OCI-LY7 (cell line): ENCODE results near the gene TOX3. TPM values are rescaled to one million over a fixed set of nuclear protein-coding genes. Genes with fewer than 3 reads are reported as not detected.

ENCODE experiments used
- BruUV-seq: library from RNA; stranded (reverse); fragments of 400-500 nt; replicated peaks from 2 replicates; lab custom pipeline; 2021; lab: Mats Ljungman, UMichigan
- CTCF ChIA-PET: fragments of 300-600 bp; sonication (Branson Sonifier 250); formaldehyde crosslinking; loops from one replicate; lab custom pipeline; 2022; ENCODE audit warnings: antibody characterized with exemption; ENCODE audit not compliant: unreplicated experiment; lab: Charles Lee
- POLR2A ChIA-PET: fragments of 300-600 bp; sonication (Branson Sonifier 250); formaldehyde crosslinking; loops from one replicate; lab custom pipeline; 2022; ENCODE audit warnings: antibody characterized with exemption; lab: Charles Lee
- DNase-seq: peaks from one replicate; pipeline ENCODE4 v3.0.0-alpha.2; 2015; ENCODE audit warnings: low spot score
- H2AFZ ChIP-seq: fragments of 200-600 bp; sonication (generic), shearing (Covaris generic); 2 replicates; pipeline ENCODE4 v1.6.1; 2014; ENCODE audit warnings: mild to moderate bottlenecking, antibody characterized with exemption, low read length, moderate library complexity
- H3K27ac ChIP-seq: fragments of 200-600 bp; sonication (generic); 2 replicates; pipeline ENCODE4 v1.5.1; 2014; ENCODE audit warnings: mixed run types, low read depth, mild to moderate bottlenecking, moderate library complexity, low read length, inconsistent platforms; ENCODE audit not compliant: poor library complexity, severe bottlenecking
- H3K36me3 ChIP-seq: fragments of 200-600 bp; sonication (generic); 2 replicates; pipeline ENCODE4 v1.6.1; 2014; ENCODE audit warnings: mild to moderate bottlenecking, antibody characterized with exemption, low read length, moderate library complexity, mixed read lengths; ENCODE audit not compliant: insufficient read depth
- H3K4me1 ChIP-seq: fragments of 200-600 bp; sonication (generic); 2 replicates; pipeline ENCODE4 v1.5.1; 2014; ENCODE audit warnings: mild to moderate bottlenecking, low read length; ENCODE audit not compliant: insufficient read depth, poor library complexity, severe bottlenecking
- H3K4me2 ChIP-seq: fragments of 200-600 bp; sonication (generic); 2 replicates; pipeline ENCODE4 v1.6.1; 2014; ENCODE audit warnings: mild to moderate bottlenecking, low read length
- H3K4me3 ChIP-seq: fragments of 200-600 bp; sonication (generic); 2 replicates; pipeline ENCODE4 v1.5.1; 2014; ENCODE audit warnings: mild to moderate bottlenecking, low read depth, low read length; ENCODE audit not compliant: poor library complexity, severe bottlenecking
- H3K79me2 ChIP-seq: fragments of 200-600 bp; sonication (generic); 2 replicates; pipeline ENCODE4 v1.6.1; 2016; ENCODE audit warnings: low read depth, mild to moderate bottlenecking, low read length, moderate library complexity, mixed read lengths; ENCODE audit not compliant: insufficient read depth
- H3K9me2 ChIP-seq: fragments of 200-600 bp; sonication (generic); 2 replicates; pipeline ENCODE4 v1.6.1; 2016; ENCODE audit warnings: mild to moderate bottlenecking, low read length, mixed read lengths; ENCODE audit not compliant: insufficient read depth
- H3K9me3 ChIP-seq: fragments of 200-600 bp; sonication (generic); 2 replicates; pipeline ENCODE4 v1.6.1; 2014; ENCODE audit warnings: mild to moderate bottlenecking, mixed run types, low read length, mixed read lengths
- H4K20me1 ChIP-seq: fragments of 200-600 bp; sonication (generic); 2 replicates; pipeline ENCODE4 v1.6.1; 2014; ENCODE audit warnings: mild to moderate bottlenecking, antibody characterized with exemption, low read length, moderate library complexity, mixed read lengths; ENCODE audit not compliant: insufficient read depth
- EZH2phosphoT487 ChIP-seq: fragments of 200-600 bp; sonication (generic); IDR thresholded peaks from 2 replicates; pipeline ENCODE4 v1.6.1; 2018; ENCODE audit warnings: low read depth, borderline replicate concordance, mild to moderate bottlenecking, mixed run types, antibody characterized with exemption, low read length, moderate library complexity, mixed read lengths
- intact Hi-C: fragments of 100-400 bp; cut with micrococcal nuclease; formaldehyde crosslinking; loops from one replicate; pipeline ENCODE4 v1.10.0; 2022; ENCODE audit not compliant: unreplicated experiment
- total RNA-seq, 2 experiments: library from RNA; depleted of rRNA in 1 of 2; stranded (reverse); fragments of >200 nt in 1 of 2; shearing (Covaris generic) in 1 of 2; gene quantifications; 2 replicates each; pipeline ENCODE4 v1.2.3, GENCODE V29; 2014 to 2022
- TF ChIP-seq, protein P1 (sequence below): fragments of 200-600 bp; sonication (generic); conservative IDR thresholded peaks from 2 replicates; pipeline ENCODE4 v1.5.1; 2014; ENCODE audit warnings: mild to moderate bottlenecking, antibody characterized with exemption, low read length, moderate library complexity, mixed read lengths

Gene TOX3
- total RNA-seq, 2 experiments from 2014 or later: not detected

- H3K9me3 ChIP-seq: no peaks in the 10 kb centered on the region
- no peak overlapping the region for H2AFZ ChIP-seq
- no peaks in the 10 kb centered on the region for H3K4me1 ChIP-seq
- no peak overlapping the region for H3K27ac ChIP-seq
- H3K36me3 ChIP-seq: no peaks in the 10 kb centered on the region
- no peaks in the 10 kb centered on the region for H3K79me2 ChIP-seq
- no peaks in the 10 kb centered on the region for H3K9me2 ChIP-seq
- CTCF ChIA-PET: no interaction called here
- no peak overlapping the region for H3K4me3 ChIP-seq
- TF ChIP-seq, protein P1, sequence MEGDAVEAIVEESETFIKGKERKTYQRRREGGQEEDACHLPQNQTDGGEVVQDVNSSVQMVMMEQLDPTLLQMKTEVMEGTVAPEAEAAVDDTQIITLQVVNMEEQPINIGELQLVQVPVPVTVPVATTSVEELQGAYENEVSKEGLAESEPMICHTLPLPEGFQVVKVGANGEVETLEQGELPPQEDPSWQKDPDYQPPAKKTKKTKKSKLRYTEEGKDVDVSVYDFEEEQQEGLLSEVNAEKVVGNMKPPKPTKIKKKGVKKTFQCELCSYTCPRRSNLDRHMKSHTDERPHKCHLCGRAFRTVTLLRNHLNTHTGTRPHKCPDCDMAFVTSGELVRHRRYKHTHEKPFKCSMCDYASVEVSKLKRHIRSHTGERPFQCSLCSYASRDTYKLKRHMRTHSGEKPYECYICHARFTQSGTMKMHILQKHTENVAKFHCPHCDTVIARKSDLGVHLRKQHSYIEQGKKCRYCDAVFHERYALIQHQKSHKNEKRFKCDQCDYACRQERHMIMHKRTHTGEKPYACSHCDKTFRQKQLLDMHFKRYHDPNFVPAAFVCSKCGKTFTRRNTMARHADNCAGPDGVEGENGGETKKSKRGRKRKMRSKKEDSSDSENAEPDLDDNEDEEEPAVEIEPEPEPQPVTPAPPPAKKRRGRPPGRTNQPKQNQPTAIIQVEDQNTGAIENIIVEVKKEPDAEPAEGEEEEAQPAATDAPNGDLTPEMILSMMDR: no peak
- no peak for TF ChIP-seq EZH2phosphoT487
- DNase-seq: no peak
- intact Hi-C loops: no loop called here
- no peak overlapping the region for H3K4me2 ChIP-seq
- POLR2A ChIA-PET: no interaction called here
- H4K20me1 ChIP-seq: no peaks in the 10 kb centered on the region
- no TSS peak for BruUV-seq
Observed at GRCh38 chr16:52545222-52545897, 1.6 kb downstream of the TOX3 start.

- no peak overlapping the region for H3K27ac ChIP-seq
- BruUV-seq: no TSS peak
- TF ChIP-seq, protein P1: no peak
- no peak for TF ChIP-seq EZH2phosphoT487
- H3K79me2 ChIP-seq: no peaks in the 10 kb centered on the region
- POLR2A ChIA-PET: no interaction called here
- no peaks in the 10 kb centered on the region for H3K36me3 ChIP-seq
- no peaks in the 10 kb centered on the region for H4K20me1 ChIP-seq
- no peak overlapping the region for H3K4me2 ChIP-seq
- DNase-seq: no peak
- CTCF ChIA-PET: no interaction called here
- H2AFZ ChIP-seq: no peak overlapping the region
- no peaks in the 10 kb centered on the region for H3K9me3 ChIP-seq
- H3K9me2 ChIP-seq: no peaks in the 10 kb centered on the region
- no peaks in the 10 kb centered on the region for H3K4me1 ChIP-seq
- H3K4me3 ChIP-seq: no peak overlapping the region
- intact Hi-C loops: no loop called here
Observed at GRCh38 chr16:52544703-52545102, 2.2 kb downstream of the TOX3 start.

DNA sequence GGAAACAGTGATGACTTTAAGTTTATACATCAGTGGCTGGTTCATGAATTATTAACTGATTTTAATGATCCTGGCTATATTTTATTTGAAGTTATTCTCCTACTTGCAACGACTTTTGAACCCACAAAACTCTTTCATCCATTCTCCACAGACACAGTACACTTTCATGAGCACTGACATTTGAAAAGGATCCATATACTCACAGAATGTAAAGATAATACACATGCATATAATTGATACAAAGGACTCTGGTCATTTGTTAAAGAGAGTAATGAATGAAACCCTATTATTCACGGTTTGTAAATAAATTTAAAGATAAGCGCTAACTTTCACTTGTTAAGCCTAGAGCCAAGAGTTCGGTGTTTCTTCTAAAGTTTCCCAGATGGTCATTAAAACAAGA, 3.3 kb downstream of the TOX3 start:
- intact Hi-C loops: no loop called here
- CTCF ChIA-PET: no interaction called here
- Histone ChIP-seq H3K9me2 (no peaks in the 10 kb centered on the region), H3K36me3 (no peaks in the 10 kb centered on the region), H3K27ac (no peak overlapping the region), H2AFZ (no peak overlapping the region), H4K20me1 (no peaks in the 10 kb centered on the region), H3K4me2 (no peak overlapping the region), H3K4me1 (no peaks in the 10 kb centered on the region), H3K9me3 (no peaks in the 10 kb centered on the region), H3K4me3 (no peak overlapping the region), H3K79me2 (no peaks in the 10 kb centered on the region)
- DNase-seq: no peak
- POLR2A ChIA-PET: interaction anchor here (0.7 kb wide), 1 partner anchor 1542 kb away, joined by 4 read pairs; no protein-coding TSS in a partner anchor
- BruUV-seq: no TSS peak
- TF ChIP-seq, protein P1: no peak
- no peak for TF ChIP-seq EZH2phosphoT487
